Embryonic facial prominence (tissue), 1 donor: ENCODE results near the gene RRBP1.

Experiments used
- DNase-seq: peaks from one replicate; pipeline ENCODE4 v3.0.0-alpha.2; 2016; ENCODE audit errors: extremely low spot score

Gene RRBP1

DNA sequence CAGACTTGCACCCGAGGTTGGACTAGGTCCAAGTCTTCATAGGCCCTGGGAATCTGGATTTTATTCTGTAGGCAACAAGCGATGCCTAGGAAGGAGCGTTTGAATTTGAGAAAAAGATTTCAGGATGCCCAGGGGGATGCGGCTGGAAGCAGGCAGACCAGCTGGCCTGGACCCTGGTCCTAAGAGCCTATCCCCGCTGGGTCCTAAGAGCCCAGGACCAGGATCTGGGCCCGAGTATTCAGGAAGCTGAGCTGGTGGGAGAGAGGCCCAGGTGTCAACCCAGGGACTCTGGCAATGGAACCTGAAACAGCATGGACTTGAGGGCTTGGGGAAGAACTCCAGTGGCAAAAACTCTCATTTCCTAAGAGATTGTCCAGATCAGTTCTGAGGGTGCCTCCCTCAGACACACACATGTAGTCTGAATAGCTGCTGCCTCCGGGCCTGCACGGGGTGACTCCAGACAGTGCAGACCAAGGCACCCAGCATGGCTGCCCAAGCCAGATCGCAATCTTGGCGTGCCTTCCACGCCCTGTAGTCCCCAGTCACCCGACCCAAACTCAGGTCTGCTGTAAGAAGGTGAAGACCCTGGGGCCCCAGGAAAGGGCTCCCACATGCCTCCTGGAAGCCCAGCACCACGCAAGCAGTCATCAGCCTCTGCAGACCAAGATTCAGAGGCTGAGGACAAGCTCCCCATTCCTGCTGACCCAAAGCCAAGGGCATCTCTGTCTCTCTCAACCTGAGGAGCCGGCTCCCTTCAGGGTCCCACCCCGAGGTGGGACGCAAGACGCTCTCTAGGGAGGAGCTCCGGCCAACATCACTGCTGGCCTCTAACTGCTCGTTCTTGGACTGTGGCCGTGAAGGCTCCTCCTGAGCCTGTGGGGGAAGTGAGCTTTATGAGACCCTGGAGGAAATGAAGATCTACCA is 34.4 kb downstream of the RRBP1 start:
- DNase-seq = no peak

DNA sequence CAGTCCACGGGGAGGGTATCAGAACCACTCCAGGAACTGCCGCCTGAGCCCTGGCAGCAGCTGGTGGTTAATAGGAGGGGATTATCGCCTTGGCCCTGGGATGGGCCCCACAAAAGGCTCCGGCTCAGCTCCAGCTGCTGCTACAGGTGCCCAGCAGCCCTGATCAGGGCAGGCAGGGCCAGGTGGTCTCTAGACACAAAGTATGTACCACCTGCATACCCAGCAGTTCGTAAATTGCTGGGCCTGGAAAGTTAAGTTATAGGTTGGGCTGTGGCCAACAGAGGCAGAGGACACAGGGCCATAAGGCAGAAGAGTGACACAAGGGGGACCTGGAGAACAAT is 35.1 kb downstream of the RRBP1 start:
- DNase-seq = no peak

DNA sequence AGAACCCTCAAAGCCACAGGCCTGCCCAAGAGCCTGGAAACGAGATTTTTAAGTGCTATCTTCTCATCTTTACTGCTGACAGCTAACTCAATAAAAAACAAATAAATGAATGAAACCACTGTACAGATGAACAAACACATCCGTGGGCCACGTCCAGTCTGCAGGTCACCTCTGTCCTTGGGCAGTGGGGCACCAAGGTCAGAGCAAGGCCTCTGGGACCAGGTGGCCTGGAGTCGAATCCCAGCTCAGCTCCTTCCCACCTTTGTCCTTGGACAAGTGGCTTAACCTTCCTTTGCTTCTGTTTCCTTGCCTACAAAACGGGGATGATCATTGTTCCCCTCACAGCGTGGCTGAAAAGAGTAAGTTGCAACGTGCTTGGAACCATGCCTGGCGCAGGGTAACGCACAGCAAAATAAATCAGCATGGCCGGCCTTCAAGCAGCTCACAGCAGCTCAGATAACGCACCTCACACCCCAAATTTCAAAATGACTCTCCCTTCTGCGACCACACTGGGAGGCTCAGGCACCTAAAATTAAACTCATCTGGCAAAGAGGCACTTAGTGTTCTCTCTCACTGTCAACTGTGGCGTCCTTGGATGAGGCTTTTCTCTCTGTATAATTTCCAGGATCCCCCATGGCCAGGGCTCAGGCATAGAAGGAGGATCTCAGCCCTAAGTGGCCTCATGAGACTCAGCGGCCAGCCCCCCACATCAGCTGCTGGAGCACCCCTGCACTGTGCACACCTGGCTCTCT is 35.7 kb downstream of the RRBP1 start:
- no peak for DNase-seq

DNA sequence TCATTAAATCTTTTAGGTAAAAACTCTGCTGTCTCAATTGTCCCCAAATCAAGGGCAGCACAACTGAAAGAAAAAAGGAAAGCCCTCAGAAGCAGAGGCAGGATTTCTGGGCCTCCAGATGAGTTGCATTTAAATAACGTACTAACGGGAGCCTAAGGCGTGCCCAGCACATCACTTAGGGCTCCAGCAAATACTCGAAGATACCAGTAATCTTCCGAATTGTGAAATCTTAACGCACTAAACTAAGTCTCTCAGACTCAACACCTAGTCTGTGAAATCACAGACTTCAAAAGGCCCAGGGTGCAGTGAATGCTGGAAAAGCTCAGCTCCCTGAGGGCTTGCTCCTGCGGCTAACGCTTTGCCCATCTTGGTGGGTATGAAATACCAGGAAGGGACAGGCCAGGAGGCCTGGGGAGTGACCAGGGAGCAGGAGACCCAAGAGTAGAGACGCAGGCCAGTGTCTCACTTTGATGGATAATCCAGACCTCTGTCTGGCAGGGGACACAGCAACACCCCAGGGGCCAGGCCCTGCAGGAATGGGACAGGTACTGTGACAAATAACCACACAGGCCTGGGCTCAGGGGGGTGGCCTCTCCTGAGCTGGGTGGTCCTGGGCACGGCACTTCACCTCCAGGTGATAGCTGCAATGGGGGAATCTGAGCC is 36.4 kb downstream of the RRBP1 start:
- no peak for DNase-seq

DNA sequence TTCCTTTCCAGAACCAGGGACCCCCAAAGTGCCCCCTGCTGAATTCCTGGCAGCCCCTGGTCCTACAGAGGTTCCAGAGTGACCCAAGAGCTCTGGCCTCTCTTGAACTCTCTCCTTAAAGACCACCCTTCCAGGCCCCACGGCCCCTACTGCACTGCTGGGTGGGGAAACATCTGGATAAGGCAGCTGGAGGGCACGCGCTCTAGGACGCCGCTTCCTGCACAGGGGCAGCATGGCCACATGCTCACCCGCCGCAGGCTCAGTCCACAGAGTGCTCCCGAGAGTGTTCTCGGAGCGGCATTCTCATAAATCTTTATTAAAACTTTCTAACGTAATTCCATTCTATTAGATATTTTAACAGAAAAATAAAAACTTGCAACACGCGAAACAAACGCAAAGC is 37.0 kb downstream of the RRBP1 start:
- no peak for DNase-seq

DNA sequence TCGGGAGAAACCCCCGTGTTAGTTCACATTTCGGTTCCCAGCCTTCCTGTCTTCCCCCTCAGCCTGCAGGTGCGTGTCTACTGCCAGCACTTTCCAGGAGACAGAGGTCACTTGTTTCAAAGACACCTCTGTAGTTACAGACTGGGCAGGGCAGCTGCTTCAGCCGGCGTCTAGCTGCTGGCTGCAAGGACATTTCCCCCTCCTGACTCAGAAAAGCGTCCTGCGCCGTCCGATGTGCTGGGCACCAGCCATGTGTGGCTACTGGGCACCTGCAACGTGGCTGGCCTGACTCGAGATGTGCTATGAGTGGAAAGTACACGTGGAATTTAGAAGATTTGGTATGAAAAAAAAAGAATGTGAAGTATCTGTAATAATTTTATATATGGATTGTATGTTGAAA is 37.6 kb downstream of the RRBP1 start:
- DNase-seq = no peak

DNA sequence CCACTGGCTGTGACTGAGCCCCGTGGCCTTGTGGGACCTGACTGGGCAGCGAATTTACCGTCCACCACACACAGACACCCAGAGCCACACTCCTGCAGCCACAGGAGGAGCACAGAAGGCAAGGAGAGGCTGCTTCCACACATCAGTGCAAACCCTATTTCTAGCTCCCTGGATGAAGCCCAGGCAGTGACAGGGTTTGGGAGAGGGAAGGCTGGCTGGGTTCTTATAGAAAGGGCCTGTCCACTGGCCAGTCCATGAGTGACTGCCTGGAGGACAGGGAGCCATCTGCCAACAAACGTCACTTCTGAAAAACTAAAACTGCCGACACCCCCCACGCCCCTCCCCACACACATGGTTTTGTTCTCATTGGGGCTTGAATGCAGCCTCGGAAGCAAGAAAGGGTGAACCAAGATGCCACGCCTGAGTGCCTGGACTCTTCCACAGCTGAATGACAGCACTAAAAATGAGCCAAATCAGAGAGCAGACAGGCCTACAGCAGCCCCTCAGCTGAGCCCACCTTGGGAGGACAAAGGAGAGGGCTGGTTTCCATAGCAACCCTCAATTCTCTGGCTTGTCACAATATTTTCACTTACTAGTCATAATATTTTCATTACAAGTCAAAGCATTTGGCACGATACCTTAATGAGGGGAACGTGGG is 38.4 kb downstream of the RRBP1 start:
- no peak for DNase-seq

DNA sequence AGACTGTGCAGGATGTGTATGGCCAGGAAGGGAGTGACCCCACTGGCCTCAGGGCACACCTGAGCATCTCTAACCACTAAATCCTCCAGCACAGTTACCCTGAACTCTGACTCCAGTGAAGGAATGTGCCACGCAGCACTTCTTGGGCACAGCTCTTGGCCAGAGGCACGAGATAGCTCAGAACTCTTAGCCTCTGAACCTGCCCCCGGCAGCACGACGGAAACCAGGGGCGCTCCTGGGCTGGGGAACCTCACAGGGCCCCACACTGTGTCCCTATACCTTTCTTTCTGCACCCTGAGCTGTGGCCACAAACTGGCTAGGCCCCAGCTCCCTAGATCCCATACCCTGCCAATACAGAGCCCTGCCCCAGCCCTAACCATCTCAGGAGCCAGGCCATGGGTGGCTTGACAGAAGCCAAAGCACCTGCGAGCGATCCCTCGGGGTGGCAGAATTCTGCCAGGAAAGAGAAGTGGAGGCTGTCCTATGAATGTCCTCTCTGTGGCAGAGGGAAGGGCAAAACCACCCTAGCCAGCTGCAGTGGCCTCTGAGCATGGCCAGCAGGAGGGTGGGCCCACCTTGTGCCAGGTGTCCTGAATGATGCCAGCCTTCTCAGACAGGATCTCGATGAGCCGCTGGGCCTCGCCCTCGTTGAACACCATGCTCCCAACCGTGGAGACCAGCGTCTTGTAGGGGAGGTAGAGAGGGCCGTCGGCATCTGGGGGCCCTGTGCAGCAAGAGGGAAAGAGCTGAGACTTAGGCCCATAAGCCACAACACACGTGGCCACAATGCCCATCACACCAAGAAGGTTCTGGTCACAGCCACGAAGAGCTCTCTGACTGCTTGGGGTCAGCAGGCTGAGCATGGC is 39.4 kb downstream of the RRBP1 start:
- DNase-seq = no peak

DNA sequence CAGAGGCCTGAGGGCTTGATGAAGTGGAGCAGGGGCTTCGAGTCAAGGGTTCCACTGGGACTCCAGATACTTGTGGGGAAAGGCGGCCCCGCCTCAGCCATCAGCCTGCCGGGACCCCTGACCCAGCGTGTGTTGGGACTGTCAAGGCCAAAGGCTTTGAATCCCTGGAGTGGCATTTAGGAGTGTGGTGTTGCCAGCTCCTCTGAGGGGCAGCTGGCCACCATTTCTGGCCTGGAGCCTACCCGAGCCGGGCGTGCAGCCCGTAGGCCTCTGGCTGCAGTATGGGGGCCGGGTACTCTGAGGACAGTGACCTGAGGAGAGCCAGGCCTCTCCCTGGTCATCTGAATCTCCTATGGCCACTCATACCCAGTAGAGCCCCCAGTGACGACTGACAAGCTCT is 40.0 kb downstream of the RRBP1 start:
- DNase-seq = no peak

DNA sequence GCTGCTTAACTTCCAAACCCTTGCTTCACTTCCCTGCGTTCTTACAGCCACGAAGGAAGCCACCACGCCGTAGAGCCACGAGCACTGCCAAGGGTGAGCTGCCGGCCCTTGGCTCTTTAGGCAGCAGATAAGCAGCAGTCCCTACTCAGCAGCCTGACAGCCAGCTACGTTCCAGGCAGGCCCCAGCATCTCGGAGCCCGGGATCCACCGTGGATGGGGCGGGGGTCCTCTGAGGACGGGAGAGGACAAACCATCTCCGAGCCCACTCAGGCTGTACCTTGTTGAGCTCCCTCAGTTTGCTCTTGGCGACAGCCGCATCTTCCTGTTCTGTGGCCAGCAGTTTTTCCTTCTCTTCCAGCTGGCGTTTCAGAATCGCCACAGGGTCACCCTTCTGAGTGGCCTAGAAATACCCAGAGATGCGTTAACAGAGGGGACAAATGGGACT is 40.5 kb downstream of the RRBP1 start:
- DNase-seq = no peak

DNA sequence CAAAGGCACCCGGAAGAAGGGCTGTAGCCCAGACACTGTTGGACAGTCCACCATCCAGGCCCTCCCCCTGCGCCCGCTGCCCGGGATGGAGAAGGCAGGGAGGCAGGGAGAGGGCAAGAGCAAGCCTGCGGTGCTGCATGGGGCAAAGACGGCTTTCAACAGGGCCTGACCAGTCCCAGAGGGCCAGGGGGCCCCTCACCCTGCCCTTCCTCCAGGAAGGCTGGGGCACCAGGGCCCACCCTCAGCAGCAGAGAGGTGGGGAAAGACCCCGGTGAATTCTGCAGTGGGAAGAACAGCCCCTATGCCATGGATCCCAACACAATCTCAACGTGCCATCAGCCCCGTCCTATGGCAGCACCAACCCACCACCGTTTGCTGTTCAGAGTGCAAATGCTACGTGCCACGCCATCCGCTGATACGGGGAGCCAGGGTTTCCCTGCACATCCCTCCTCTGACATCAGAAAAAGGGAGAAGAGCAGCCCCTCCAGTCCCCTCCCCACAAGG is 41.1 kb downstream of the RRBP1 start:
- DNase-seq = no peak

DNA sequence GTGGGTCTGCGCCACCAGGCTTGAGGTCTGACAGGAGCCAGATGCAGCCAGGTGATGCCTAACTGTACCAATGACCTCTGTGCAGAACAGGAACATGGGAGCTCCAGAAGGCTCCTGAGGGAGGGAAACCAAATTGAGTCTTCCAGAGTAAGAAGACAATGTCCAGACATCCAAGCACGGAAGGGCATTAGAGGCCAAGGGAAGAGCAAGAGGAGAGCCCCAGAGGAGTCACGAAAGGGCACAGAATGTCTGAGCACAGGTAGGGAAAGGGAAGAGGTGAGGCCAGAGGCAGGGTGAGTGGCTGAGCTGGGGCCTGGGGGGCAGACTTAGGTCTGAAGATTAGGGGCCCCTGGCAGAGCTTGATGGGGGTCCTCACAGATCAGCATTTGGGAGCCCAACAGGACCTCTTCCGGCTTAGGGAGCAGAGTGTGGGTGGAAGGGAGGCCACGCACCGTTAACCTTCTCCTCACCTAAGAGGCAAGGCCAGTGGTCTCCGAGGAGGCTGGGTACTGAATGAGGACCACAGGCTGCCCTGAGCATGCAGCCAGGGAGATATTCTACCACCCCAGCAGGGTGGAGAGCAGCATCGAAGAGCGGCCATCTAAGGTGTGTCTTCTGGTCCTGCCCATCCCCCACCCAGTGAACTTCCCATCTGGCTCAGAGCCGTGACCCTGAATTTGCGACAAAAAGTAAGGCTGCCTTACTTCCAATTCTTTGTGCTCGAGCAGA is 41.7 kb downstream of the RRBP1 start:
- DNase-seq = no peak

DNA sequence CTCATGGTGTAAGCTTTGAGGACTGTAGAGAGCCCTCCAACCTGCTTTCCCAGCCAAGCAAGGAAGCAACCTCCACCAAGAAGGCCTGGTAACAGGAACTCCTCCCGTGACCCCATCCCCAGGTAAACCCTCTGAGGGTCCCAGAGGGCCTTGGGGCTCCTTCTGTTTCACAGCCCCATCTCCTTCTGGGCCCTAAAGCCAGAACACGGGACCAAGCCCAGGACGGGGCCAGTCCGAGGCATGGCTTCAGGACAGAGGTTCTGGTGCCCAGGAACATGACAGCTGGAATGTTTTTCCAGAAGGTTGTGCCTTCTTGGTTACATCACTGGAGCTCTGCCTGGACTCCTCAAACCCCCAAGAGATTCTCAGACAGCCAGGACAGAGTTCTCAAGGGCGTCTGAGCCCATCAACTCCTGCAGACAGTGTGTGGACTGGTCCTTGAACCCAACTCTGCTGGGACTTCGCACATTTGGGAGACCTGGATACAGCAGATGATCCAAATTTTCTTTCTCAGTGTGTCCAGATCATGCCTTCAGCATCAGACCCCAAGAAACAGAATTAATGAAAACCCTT is 43.1 kb downstream of the RRBP1 start:
- no peak for DNase-seq

DNA sequence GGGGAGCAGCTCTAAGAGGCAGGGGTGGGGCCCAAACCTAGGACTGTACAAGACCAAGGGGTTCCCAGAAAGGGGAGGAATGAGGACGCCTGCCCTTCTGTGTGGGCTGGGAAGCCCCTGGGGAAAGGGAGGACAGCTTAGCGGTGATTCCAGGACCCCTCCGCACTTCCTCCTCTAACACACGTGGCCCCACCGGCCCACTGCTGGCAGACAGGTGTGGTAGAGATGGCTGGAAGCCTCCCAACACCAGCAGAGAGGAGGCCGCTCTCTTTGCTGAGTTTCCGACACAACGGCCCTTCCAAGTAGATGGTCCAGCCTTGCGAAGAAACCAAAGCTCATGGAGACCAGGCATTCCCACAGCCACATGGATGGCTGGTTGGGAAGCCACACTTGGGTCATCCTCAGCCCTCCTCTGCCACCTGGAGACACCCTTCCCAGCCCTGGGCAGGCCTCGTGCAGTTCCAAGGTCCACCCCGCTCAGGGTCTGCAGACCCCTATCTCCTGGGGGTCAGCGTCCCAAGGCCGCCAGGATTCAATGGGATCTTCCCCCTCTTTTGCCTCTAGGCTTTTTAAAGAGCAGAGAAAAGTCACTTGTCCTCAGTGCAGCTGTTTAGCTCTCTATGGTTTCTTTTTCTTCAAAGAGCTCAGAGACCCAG is 43.9 kb downstream of the RRBP1 start:
- DNase-seq = no peak

DNA sequence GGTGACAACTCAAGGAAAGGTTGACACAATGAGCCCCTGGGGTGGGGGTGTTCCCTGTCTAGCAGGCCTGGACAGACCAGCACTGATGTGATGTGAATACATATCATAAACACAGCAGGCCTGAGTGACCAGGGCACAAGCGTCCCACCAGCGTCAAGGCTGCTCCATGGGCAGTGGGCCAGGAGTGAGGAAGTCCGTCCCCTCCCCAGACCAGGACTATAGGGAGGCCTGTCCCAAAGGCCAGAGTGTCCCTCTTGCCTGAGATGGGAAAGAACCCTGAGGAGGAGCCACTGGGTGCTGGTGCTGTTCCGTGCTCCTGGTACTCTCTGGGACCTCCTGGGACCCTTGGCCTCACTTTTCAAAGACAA is 44.6 kb downstream of the RRBP1 start:
- no peak for DNase-seq

DNA sequence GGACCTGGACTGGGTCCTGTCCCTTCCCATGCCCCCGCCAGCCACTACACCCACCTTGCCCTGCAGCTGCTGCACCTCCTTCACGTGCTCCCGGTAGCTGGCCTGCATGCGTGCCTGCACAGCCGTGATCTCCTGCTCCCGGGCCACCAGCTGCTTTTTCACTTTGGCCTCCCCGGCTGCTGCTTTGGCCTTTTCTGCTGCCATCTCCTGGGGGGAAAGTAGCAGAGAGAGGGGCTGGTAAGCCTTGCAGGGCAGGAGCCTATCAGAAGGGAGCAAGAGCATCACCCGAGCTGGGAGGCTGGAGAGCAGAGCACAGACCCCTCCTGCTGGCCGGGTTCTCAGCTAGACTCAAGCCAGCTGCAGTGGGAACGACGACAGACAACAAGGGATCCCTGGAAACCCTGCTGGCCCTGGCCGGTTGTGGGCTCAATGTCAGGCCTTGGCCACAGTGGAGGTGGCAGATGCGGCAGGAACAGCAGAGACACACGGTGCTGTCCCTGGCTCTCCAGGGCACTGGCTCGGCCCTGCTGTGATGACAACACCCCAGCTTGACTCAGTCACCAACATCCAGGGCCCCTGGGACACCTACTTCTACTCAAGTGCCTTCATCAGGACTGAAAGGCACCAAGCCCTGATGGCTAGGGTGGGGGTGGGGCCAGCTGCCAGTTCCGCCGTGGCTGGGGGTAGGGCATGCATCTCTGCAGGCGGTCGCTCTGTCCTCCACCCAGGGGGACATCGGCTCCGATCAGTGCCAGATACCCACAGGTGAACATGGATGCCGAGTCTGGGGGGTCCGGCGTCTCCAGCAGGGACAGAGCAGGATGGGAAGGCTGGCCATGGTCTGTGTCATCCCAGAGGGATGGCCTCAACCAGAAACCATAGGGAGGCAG is 45.3 kb downstream of the RRBP1 start:
- DNase-seq = no peak

DNA sequence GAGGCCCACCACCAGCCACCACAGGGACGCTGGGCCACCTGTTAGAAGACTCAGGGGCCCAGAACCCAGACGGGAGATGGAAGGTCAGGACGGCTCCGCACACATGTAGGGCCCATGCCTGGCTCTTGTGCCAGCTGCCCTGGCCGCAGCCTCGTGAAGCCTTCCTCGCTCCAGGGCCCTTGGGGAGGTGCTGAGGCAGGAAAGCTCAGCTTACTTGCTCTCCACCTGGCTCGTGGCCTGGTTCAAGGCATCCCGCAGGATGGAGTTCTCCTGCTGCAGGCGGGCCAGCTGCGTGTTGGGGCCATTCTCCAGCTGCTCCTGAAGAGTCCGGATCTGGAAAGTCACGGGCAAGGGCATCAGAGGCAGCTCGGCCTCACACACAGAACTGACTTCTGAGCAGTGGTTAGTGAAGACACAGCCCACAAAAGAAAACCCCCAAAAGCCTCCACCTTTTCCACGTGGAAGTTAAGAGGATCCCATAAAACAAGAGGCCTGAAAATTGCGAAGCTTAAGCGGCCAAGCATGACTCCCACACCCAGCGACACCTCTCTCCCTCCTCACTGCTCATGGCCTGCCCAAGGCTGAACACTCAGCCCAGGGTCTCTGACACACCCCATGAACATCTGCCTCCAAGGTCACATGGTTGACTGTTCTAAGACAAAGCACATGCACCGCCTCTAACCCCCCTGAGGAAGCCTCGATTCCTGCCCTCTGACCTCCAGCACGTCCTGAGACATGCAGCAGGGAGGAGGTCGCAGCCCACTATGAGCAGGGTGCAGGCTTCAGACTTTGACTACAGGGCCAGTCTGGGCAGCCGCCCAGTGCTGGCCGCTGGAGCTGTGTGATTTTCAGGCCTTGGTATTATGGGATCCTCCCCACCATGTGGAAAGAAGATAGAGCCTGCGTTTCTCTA is 46.5 kb downstream of the RRBP1 start:
- DNase-seq = no peak
